H1 (cell line): ENCODE data around the gene MYPN. TPM values are rescaled to one million over a fixed set of nuclear protein-coding genes. Genes with fewer than 3 reads are reported as not detected.

Experiments used
- CTCF ChIA-PET: fragments of 300-600 bp; sonication (Branson Sonifier 250); formaldehyde crosslinking; loops from one replicate; lab custom pipeline; 2021; ENCODE audit not compliant: partially characterized antibody; lab: Charles Lee
- POLR2A ChIA-PET: fragments of 300-600 bp; sonication (Branson Sonifier 250); formaldehyde crosslinking; loops from one replicate; lab custom pipeline; 2021; ENCODE audit warnings: inconsistent platforms; ENCODE audit not compliant: partially characterized antibody; lab: Charles Lee
- DNase-seq, 2 experiments: peaks; one replicate each; pipeline versions ENCODE4 v3.0.0 to v3.0.0-alpha.2; 2010 to 2022; ENCODE audit warnings: low spot score in 2 of 2, low read depth in 1 of 2, mixed read lengths in 1 of 2
- FAIRE-seq: peaks from 2 replicates; lab custom pipeline; 2011; peaks lifted over from hg19 to GRCh38; lab: Jason Lieb, UNC
- H2AFZ ChIP-seq: 2 replicates; pipeline ENCODE4 v1.8.1; 2012; ENCODE audit warnings: low read length, inconsistent platforms
- H2AK5ac ChIP-seq: 2 replicates; pipeline ENCODE4 v1.6.1; 2013; ENCODE audit warnings: low read depth, low read length
- H2BK120ac ChIP-seq: replicated peaks from 2 replicates; pipeline ENCODE3; 2013; ENCODE audit warnings: low read depth, low read length, inconsistent platforms
- H2BK12ac ChIP-seq: 2 replicates; pipeline ENCODE4 v1.6.1; 2013; ENCODE audit warnings: low read depth, low read length
- H2BK15ac ChIP-seq: 2 replicates; pipeline ENCODE4 v1.6.1; 2013; ENCODE audit warnings: low read length
- H2BK20ac ChIP-seq: 2 replicates; pipeline ENCODE4 v1.6.1; 2013; ENCODE audit warnings: low read length
- H2BK5ac ChIP-seq: 2 replicates; pipeline ENCODE4 v1.6.1; 2013; ENCODE audit warnings: low read depth, low read length
- H3K14ac ChIP-seq: 2 replicates; pipeline ENCODE4 v1.6.1; 2013; ENCODE audit warnings: inconsistent platforms; ENCODE audit not compliant: insufficient read length
- H3K18ac ChIP-seq: 2 replicates; pipeline ENCODE4 v1.6.1; 2013; ENCODE audit warnings: low read length; ENCODE audit errors: extremely low read depth
- H3K23ac ChIP-seq: 2 replicates; pipeline ENCODE4 v1.6.1; 2013; ENCODE audit warnings: inconsistent platforms; ENCODE audit not compliant: insufficient read length
- H3K23me2 ChIP-seq: 2 replicates; pipeline ENCODE4 v1.6.1; 2013; ENCODE audit warnings: low read depth, low read length
- H3K27ac ChIP-seq: 2 replicates; pipeline ENCODE4 v1.6.1; 2011; ENCODE audit warnings: low read depth, low read length, inconsistent platforms
- H3K27me3 ChIP-seq, 4 experiments: replicated peaks in 1 of 4; 1 replicate in 1 of 4; 2 replicates in 3 of 4; pipeline versions ENCODE4 v1.6.1 to v1.8.1; 2011 to 2013; ENCODE audit warnings: low read length in 3 of 4, mild to moderate bottlenecking in 3 of 4, inconsistent platforms in 2 of 4, mixed read lengths in 2 of 4, moderate library complexity in 1 of 4; ENCODE audit not compliant: control insufficient read depth in 3 of 4, insufficient read depth in 3 of 4; ENCODE audit errors: extremely low read depth in 1 of 4
- H3K36me3 ChIP-seq, 4 experiments: 2 replicates each; pipeline versions ENCODE4 v1.6.1 to v1.8.1; 2011 to 2013; ENCODE audit warnings: mild to moderate bottlenecking in 4 of 4, low read length in 3 of 4, moderate library complexity in 2 of 4, control low read depth in 1 of 4, inconsistent platforms in 1 of 4; ENCODE audit not compliant: insufficient read depth in 4 of 4, control insufficient read depth in 2 of 4
- H3K4ac ChIP-seq: replicated peaks from 2 replicates; pipeline ENCODE3; 2013; ENCODE audit warnings: low read length, low read depth, mixed read lengths, inconsistent platforms; ENCODE audit not compliant: insufficient read length
- H3K4me1 ChIP-seq, 4 experiments: replicated peaks in 1 of 4; 1 replicate in 1 of 4; 2 replicates in 3 of 4; pipeline versions ENCODE4 v1.6.1 to v1.8.1; 2011 to 2013; ENCODE audit warnings: low read length in 3 of 4, inconsistent platforms in 2 of 4, mixed read lengths in 1 of 4; ENCODE audit not compliant: insufficient read depth in 4 of 4, control insufficient read depth in 3 of 4
- H3K4me2 ChIP-seq, 2 experiments: 2 replicates each; pipeline versions ENCODE4 v1.6.1 to v1.8.1; 2011 to 2013; ENCODE audit warnings: low read depth in 2 of 2, low read length in 2 of 2, control low read depth in 1 of 2, inconsistent platforms in 1 of 2, mild to moderate bottlenecking in 1 of 2; ENCODE audit not compliant: insufficient read depth in 1 of 2
- H3K4me3 ChIP-seq, 4 experiments: fragments of 200-600, 300-600 bp in 1 of 4; sonication (generic), shearing (Covaris generic), sonication (Bioruptor Twin) in 1 of 4; 2 replicates each; pipeline versions ENCODE4 v1.5.1 to v1.8.1; 2011 to 2016; ENCODE audit warnings: low read length in 4 of 4, low read depth in 3 of 4, control low read depth in 2 of 4, inconsistent platforms in 2 of 4, mild to moderate bottlenecking in 2 of 4, mixed read lengths in 1 of 4, moderate library complexity in 1 of 4; ENCODE audit not compliant: insufficient read depth in 2 of 4; ENCODE audit errors: extremely low read depth in 1 of 4
- H3K56ac ChIP-seq: replicated peaks from 2 replicates; pipeline ENCODE3; 2013; ENCODE audit warnings: low read depth, mild to moderate bottlenecking, mixed read lengths, low read length, inconsistent platforms; ENCODE audit not compliant: insufficient read length
- H3K79me1 ChIP-seq: 2 replicates; pipeline ENCODE4 v1.6.1; 2013; ENCODE audit warnings: low read depth, low read length, control low read depth
- H3K79me2 ChIP-seq, 2 experiments: 2 replicates each; pipeline versions ENCODE4 v1.6.1 to v1.8.1; 2012 to 2013; ENCODE audit warnings: low read length in 2 of 2, mild to moderate bottlenecking in 2 of 2, inconsistent platforms in 1 of 2; ENCODE audit not compliant: insufficient read depth in 2 of 2, control insufficient read depth in 1 of 2
- H3K9ac ChIP-seq, 4 experiments: replicated peaks in 1 of 4; 1 replicate in 1 of 4; 2 replicates in 3 of 4; pipeline versions ENCODE4 v1.6.1 to v1.8.1; 2011 to 2013; ENCODE audit warnings: low read depth in 3 of 4, low read length in 3 of 4, control low read depth in 2 of 4, mild to moderate bottlenecking in 2 of 4, moderate library complexity in 2 of 4, inconsistent platforms in 1 of 4; ENCODE audit errors: extremely low read depth in 1 of 4
- H3K9me3 ChIP-seq, 2 experiments: 2 replicates each; pipeline versions ENCODE4 v1.6.1 to v1.8.1; 2012 to 2013; ENCODE audit warnings: mild to moderate bottlenecking in 2 of 2, moderate library complexity in 2 of 2, control low read depth in 1 of 2, inconsistent platforms in 1 of 2, low read depth in 1 of 2, low read length in 1 of 2, mixed read lengths in 1 of 2; ENCODE audit not compliant: insufficient read depth in 2 of 2
- H4K20me1 ChIP-seq, 2 experiments: replicated peaks in 1 of 2; 2 replicates each; pipeline versions ENCODE3 to v1.8.1; 2011 to 2013; ENCODE audit warnings: inconsistent platforms in 2 of 2, low read length in 2 of 2, mild to moderate bottlenecking in 1 of 2; ENCODE audit not compliant: insufficient read depth in 2 of 2, control insufficient read depth in 1 of 2
- H4K5ac ChIP-seq: 2 replicates; pipeline ENCODE4 v1.6.1; 2013; ENCODE audit warnings: low read length, low read depth, mixed read lengths, inconsistent platforms; ENCODE audit not compliant: insufficient read length
- H4K8ac ChIP-seq: 2 replicates; pipeline ENCODE4 v1.8.0; 2013; ENCODE audit warnings: mild to moderate bottlenecking, moderate library complexity, low read length, inconsistent platforms; ENCODE audit not compliant: insufficient read depth; ENCODE audit errors: extremely low read depth
- H4K91ac ChIP-seq: replicated peaks from 2 replicates; pipeline ENCODE3; 2013; ENCODE audit warnings: low read length, mixed read lengths, inconsistent platforms; ENCODE audit not compliant: insufficient read length
- BACH1 ChIP-seq: IDR thresholded peaks from 2 replicates; pipeline ENCODE4 v1.6.1; 2012; ENCODE audit warnings: low read length, improper control_type of control experiment
- CBX8 ChIP-seq: fragments of 300-800, 300-1000 bp; sonication (generic); IDR thresholded peaks from 2 replicates; pipeline ENCODE4 v1.7.1; 2016; ENCODE audit warnings: low read depth, low read length, borderline replicate concordance
- CEBPB ChIP-seq: IDR thresholded peaks from 2 replicates; pipeline ENCODE4 v1.6.1; 2012; ENCODE audit warnings: low read depth, low read length
- EP300 ChIP-seq, 2 experiments: IDR thresholded peaks; 1 replicate in 1 of 2; 2 replicates in 1 of 2; pipeline ENCODE4 v1.6.1; 2011 to 2012; ENCODE audit warnings: low read depth in 2 of 2, low read length in 2 of 2, mild to moderate bottlenecking in 2 of 2, borderline replicate concordance in 1 of 2, inconsistent platforms in 1 of 2, moderate library complexity in 1 of 2
- JUND ChIP-seq: IDR thresholded peaks from 2 replicates; pipeline ENCODE4 v1.6.1; 2011; ENCODE audit warnings: mild to moderate bottlenecking, improper control_type of control experiment, low read length
- POU5F1 ChIP-seq: IDR thresholded peaks from 2 replicates; pipeline ENCODE4 v1.6.1; 2011; ENCODE audit warnings: low read depth, mild to moderate bottlenecking, low read length, moderate library complexity
- RAD21 ChIP-seq, 2 experiments: IDR thresholded peaks in 1 of 2; conservative IDR thresholded peaks in 1 of 2; 2 replicates each; pipeline ENCODE4 v1.6.1; 2011; ENCODE audit warnings: low read depth in 2 of 2, low read length in 2 of 2, improper control_type of control experiment in 1 of 2, inconsistent platforms in 1 of 2, mild to moderate bottlenecking in 1 of 2, moderate library complexity in 1 of 2
- RFX5 ChIP-seq: IDR thresholded peaks from 2 replicates; pipeline ENCODE4 v1.6.1; 2011; ENCODE audit warnings: low read depth, low read length, improper control_type of control experiment, borderline replicate concordance
- TAF7 ChIP-seq: optimal IDR thresholded peaks from 2 replicates; pipeline ENCODE3; 2011; ENCODE audit warnings: low read depth, mild to moderate bottlenecking, inconsistent platforms, low read length, moderate library complexity, borderline replicate concordance
- TCF12 ChIP-seq: IDR thresholded peaks from 2 replicates; pipeline ENCODE4 v1.6.1; 2011; ENCODE audit warnings: low read depth, mild to moderate bottlenecking, low read length
- YY1 ChIP-seq: IDR thresholded peaks from 2 replicates; pipeline ENCODE4 v1.6.1; 2011; ENCODE audit warnings: low read depth, mild to moderate bottlenecking, low read length
- WGBS, 2 experiments: shearing (Covaris generic) in 1 of 2; methylation state at CpG; one replicate each; pipeline versions ENCODE4 v1.1.6 to v1.1.7; 2013 to 2015; ENCODE audit warnings: low lambda C conversion rate in 2 of 2, mixed read lengths in 2 of 2, inconsistent platforms in 1 of 2, low coverage in 1 of 2, missing lambda C conversion rate in 1 of 2; ENCODE audit not compliant: insufficient replicate concordance in 2 of 2, insufficient coverage in 1 of 2, insufficient read length in 1 of 2; ENCODE audit errors: extremely low coverage in 1 of 2, missing lambda C conversion rate in 1 of 2; 5-methylcytosine and 5-hydroxymethylcytosine counted together
- polyA plus RNA-seq, 7 experiments: library from polyadenylated mRNA; depleted of rRNA in 3 of 7; stranded (reverse) in 5 of 7; unstranded in 2 of 7; fragments of >200 nt in 5 of 7; fragments of 200-250 nt in 2 of 7; gene quantifications; 1 replicate in 5 of 7; 2 replicates in 1 of 7; 4 replicates in 1 of 7; pipeline versions ENCODE4 v1.2.1 to v1.2.3, GENCODE V29; 2011 to 2013; ENCODE audit warnings: missing spikeins in 2 of 7, mixed read lengths in 2 of 7
- total RNA-seq: library from RNA; stranded (reverse); fragmentation: NEBNext Ultra II Directional; extraction: Animal tissue kit (Norgen Biotek cat#: 25700); gene quantifications from 2 replicates; pipeline ENCODE4 v1.2.1, GENCODE V29; 2021
- TF ChIP-seq, protein P1 (sequence below), 3 experiments: IDR thresholded peaks; 1 replicate in 2 of 3; 2 replicates in 1 of 3; pipeline versions ENCODE4 v1.5.1 to v1.6.1; 2011; ENCODE audit warnings: low read length in 3 of 3, mild to moderate bottlenecking in 3 of 3, inconsistent platforms in 2 of 3, low read depth in 1 of 3, moderate library complexity in 1 of 3; ENCODE audit not compliant: insufficient read depth in 1 of 3; ENCODE audit errors: control extremely low read depth in 1 of 3

Gene MYPN
- total and polyA plus RNA-seq, 2 of the 8 experiments (the other 6 are each of a cell fraction or from before 2014, with no cell fraction given): not detected

DNA sequence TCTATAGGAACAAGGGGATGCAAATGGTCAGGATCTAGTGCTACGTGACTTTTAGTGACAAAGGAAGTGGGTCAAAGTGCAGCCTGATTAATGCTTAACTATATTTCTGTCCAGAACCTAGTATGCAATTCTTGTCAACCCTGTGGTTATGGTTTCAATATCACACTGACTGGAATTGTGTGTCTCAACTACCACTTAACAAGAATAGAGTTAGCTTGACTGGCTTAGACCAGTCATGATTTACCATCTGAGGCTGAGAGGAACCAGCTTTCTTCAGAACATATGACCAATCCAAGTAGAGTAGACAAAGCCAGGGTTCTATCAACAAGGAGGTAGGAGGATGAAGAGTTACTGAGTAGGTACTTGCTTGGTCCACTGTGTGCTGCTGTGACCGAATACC lies 54.4 kb downstream of the MYPN start:
- Histone ChIP-seq H3K27me3 (no peaks in the 10 kb centered on the region), H3K9me3 (no peaks in the 10 kb centered on the region), H2BK15ac (no peak overlapping the region), H3K4ac (no peak overlapping the region), H2BK20ac (no peak overlapping the region), H2BK120ac (no peak overlapping the region), H3K4me1 (no peaks in the 10 kb centered on the region), H3K14ac (no peak overlapping the region), H4K8ac (no peak overlapping the region), H4K91ac (no peak overlapping the region), H4K20me1 (no peaks in the 10 kb centered on the region), H3K18ac (no peak overlapping the region), H3K9ac (no peak overlapping the region), H3K4me2 (no peak overlapping the region), H2AK5ac (no peak overlapping the region), H3K23me2 (no peaks in the 10 kb centered on the region), H3K56ac (no peak overlapping the region), H2BK12ac (no peak overlapping the region), H4K5ac (no peak overlapping the region), H3K79me1 (no peaks in the 10 kb centered on the region), H3K4me3 (no peak overlapping the region), H2BK5ac (no peak overlapping the region), H2AFZ (no peak overlapping the region; the same call in 1 of the 2 replicates), H3K36me3 (no peaks in the 10 kb centered on the region), H3K27ac (no peak overlapping the region), H3K79me2 (no peaks in the 10 kb centered on the region), H3K23ac (no peak overlapping the region)
- ChIA-PET CTCF (interaction anchor here (2.3 kb wide), 1 partner anchor 39 kb away, joined by 4 read pairs; no protein-coding TSS in a partner anchor), POLR2A (interaction anchor here (0.5 kb wide), 1 partner anchor 286 kb away, joined by 4 read pairs; no protein-coding TSS in a partner anchor)
- 62% methylated on average over 2 of the region's 2 CpGs; no CpG with 5 or more reads in 1 of the 2 experiments for WGBS, 2 experiments
- no peak for FAIRE-seq
- no peak for DNase-seq
- TF ChIP-seq RAD21 (IDR thresholded peaks at IDR 0.05 in 1 of 2, conservative IDR thresholded peaks at IDR 0.05 in 1 of 2; ENCODE audit: low read depth in 2 of 2, low read length in 2 of 2) (no peak), TAF7 (no peak), RFX5 (no peak), BACH1 (no peak), CEBPB (no peak), POU5F1 (no peak), EP300 (IDR thresholded peaks at IDR 0.05; ENCODE audit: borderline replicate concordance in 1 of 2, low read depth in 2 of 2, low read length in 2 of 2) (no peak), TCF12 (no peak), CBX8 (no peak), YY1 (no peak), JUND (no peak)
- TF ChIP-seq, protein P1, sequence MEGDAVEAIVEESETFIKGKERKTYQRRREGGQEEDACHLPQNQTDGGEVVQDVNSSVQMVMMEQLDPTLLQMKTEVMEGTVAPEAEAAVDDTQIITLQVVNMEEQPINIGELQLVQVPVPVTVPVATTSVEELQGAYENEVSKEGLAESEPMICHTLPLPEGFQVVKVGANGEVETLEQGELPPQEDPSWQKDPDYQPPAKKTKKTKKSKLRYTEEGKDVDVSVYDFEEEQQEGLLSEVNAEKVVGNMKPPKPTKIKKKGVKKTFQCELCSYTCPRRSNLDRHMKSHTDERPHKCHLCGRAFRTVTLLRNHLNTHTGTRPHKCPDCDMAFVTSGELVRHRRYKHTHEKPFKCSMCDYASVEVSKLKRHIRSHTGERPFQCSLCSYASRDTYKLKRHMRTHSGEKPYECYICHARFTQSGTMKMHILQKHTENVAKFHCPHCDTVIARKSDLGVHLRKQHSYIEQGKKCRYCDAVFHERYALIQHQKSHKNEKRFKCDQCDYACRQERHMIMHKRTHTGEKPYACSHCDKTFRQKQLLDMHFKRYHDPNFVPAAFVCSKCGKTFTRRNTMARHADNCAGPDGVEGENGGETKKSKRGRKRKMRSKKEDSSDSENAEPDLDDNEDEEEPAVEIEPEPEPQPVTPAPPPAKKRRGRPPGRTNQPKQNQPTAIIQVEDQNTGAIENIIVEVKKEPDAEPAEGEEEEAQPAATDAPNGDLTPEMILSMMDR (IDR thresholded peaks at IDR 0.05; ENCODE audit: control extremely low read depth in 1 of 3, insufficient read depth in 1 of 3, low read depth in 1 of 3, low read length in 3 of 3): no peak
